IMR-90 (cell line): Measurements from ENCODE around the gene ZMYM4. TPM values are rescaled to one million over a fixed set of nuclear protein-coding genes. Genes with fewer than 3 reads are reported as not detected.

Source experiments
- ATAC-seq: fragments of 200-7000 bp; cut with Tn5 transposase; 2 replicates; pipeline ENCODE4 v1.9.1; 2020; ENCODE audit warnings: low read depth, mild to moderate bottlenecking, moderate library complexity
- BruUV-seq: library from RNA; stranded (reverse); fragments of 400-500 nt; replicated peaks from 2 replicates; lab custom pipeline; 2021; lab: Mats Ljungman, UMichigan
- CTCF ChIA-PET: fragments of 300-600 bp; formaldehyde crosslinking; extraction: SDS; loops from one replicate; lab custom pipeline; 2021; ENCODE audit warnings: antibody characterized with exemption; lab: Yijun Ruan, JAX
- POLR2A ChIA-PET: fragments of 300-600 bp; sonication (Branson Sonifier 250); formaldehyde crosslinking; loops from one replicate; lab custom pipeline; 2022; ENCODE audit warnings: antibody characterized with exemption; ENCODE audit not compliant: unreplicated experiment; lab: Charles Lee
- DNase-seq: peaks from one replicate; pipeline ENCODE4 v3.0.0; 2013
- H2AFZ ChIP-seq: replicated peaks from 2 replicates; pipeline ENCODE3; 2013; ENCODE audit warnings: low read length, mild to moderate bottlenecking; ENCODE audit not compliant: poor library complexity
- H2AK5ac ChIP-seq: 2 replicates; pipeline ENCODE4 v1.6.1; 2013; ENCODE audit warnings: low read depth, low read length, inconsistent platforms
- H2AK9ac ChIP-seq: replicated peaks from 2 replicates; pipeline ENCODE3; 2013; ENCODE audit warnings: mild to moderate bottlenecking, low read depth, low read length, moderate library complexity; ENCODE audit not compliant: poor library complexity
- H2BK120ac ChIP-seq: 2 replicates; pipeline ENCODE4 v1.6.1; 2013; ENCODE audit warnings: low read depth, low read length, inconsistent platforms
- H2BK15ac ChIP-seq: 3 replicates; pipeline ENCODE4 v1.6.1; 2013; ENCODE audit warnings: low read depth, low read length, inconsistent platforms
- H2BK20ac ChIP-seq: 2 replicates; pipeline ENCODE4 v1.6.1; 2013; ENCODE audit warnings: low read depth, mild to moderate bottlenecking, inconsistent platforms, low read length, moderate library complexity
- H2BK5ac ChIP-seq: 2 replicates; pipeline ENCODE4 v1.6.1; 2013; ENCODE audit warnings: mild to moderate bottlenecking, low read depth, low read length, inconsistent platforms; ENCODE audit not compliant: poor library complexity, severe bottlenecking
- H3K14ac ChIP-seq: replicated peaks from 2 replicates; pipeline ENCODE4 v1.6.1; 2013; ENCODE audit warnings: low read depth, low read length, inconsistent platforms
- H3K18ac ChIP-seq: 2 replicates; pipeline ENCODE4 v1.6.1; 2013; ENCODE audit warnings: low read depth, low read length, control low read depth
- H3K23ac ChIP-seq: 2 replicates; pipeline ENCODE4 v1.6.1; 2013; ENCODE audit warnings: low read depth, low read length, inconsistent platforms
- H3K27ac ChIP-seq: 2 replicates; pipeline ENCODE4 v1.5.1; 2013; ENCODE audit warnings: mild to moderate bottlenecking, control low read depth, low read length; ENCODE audit not compliant: insufficient read depth
- H3K27me3 ChIP-seq: 2 replicates; pipeline ENCODE4 v1.6.1; 2013; ENCODE audit warnings: low read length; ENCODE audit not compliant: control insufficient read depth, insufficient read depth
- H3K36me3 ChIP-seq: 2 replicates; pipeline ENCODE4 v1.6.1; 2013; ENCODE audit warnings: low read length, mixed read lengths; ENCODE audit not compliant: control insufficient read depth, insufficient read depth
- H3K4ac ChIP-seq: 2 replicates; pipeline ENCODE4 v1.6.1; 2013; ENCODE audit warnings: low read depth, low read length, inconsistent platforms
- H3K4me1 ChIP-seq: 2 replicates; pipeline ENCODE4 v1.6.1; 2013; ENCODE audit warnings: low read length, mixed read lengths; ENCODE audit not compliant: control insufficient read depth, insufficient read depth
- H3K4me2 ChIP-seq: 2 replicates; pipeline ENCODE4 v1.6.1; 2013; ENCODE audit warnings: low read depth, mild to moderate bottlenecking, control low read depth, low read length, moderate library complexity
- H3K4me3 ChIP-seq: 2 replicates; pipeline ENCODE4 v1.5.1; 2013; ENCODE audit warnings: low read depth, mild to moderate bottlenecking, control low read depth, low read length, moderate library complexity; ENCODE audit not compliant: insufficient read depth
- H3K56ac ChIP-seq: 2 replicates; pipeline ENCODE4 v1.6.1; 2013; ENCODE audit warnings: low read length, inconsistent platforms; ENCODE audit not compliant: insufficient read depth; ENCODE audit errors: extremely low read depth
- H3K79me1 ChIP-seq, 2 experiments: 2 replicates each; pipeline ENCODE4 v1.6.1; 2013; ENCODE audit warnings: low read length in 2 of 2, inconsistent platforms in 1 of 2, low read depth in 1 of 2
- H3K9ac ChIP-seq: 2 replicates; pipeline ENCODE4 v1.6.1; 2013; ENCODE audit warnings: low read depth, low read length, control low read depth
- H3K9me1 ChIP-seq: 2 replicates; pipeline ENCODE4 v1.6.1; 2013; ENCODE audit warnings: low read length, inconsistent platforms; ENCODE audit not compliant: insufficient read depth
- H3K9me3 ChIP-seq: 2 replicates; pipeline ENCODE4 v1.6.1; 2013; ENCODE audit warnings: low read length; ENCODE audit not compliant: control insufficient read depth, insufficient read depth
- H4K20me1 ChIP-seq: 2 replicates; pipeline ENCODE4 v1.6.1; 2013; ENCODE audit warnings: low read length, inconsistent platforms; ENCODE audit not compliant: insufficient read depth
- H4K5ac ChIP-seq: 2 replicates; pipeline ENCODE4 v1.6.1; 2013; ENCODE audit warnings: mild to moderate bottlenecking, low read depth, low read length, control low read depth
- H4K8ac ChIP-seq, 2 experiments: 2 replicates each; pipeline ENCODE4 v1.6.1; 2013; ENCODE audit warnings: low read depth in 2 of 2, low read length in 2 of 2, control low read depth in 1 of 2, inconsistent platforms in 1 of 2
- H4K91ac ChIP-seq: 2 replicates; pipeline ENCODE4 v1.6.1; 2013; ENCODE audit warnings: low read depth, low read length, inconsistent platforms; ENCODE audit not compliant: insufficient read depth
- CTCF ChIP-seq: conservative IDR thresholded peaks from 2 replicates; pipeline ENCODE4 v1.5.1; 2012; ENCODE audit warnings: mild to moderate bottlenecking, low read depth, low read length, improper control_type of control experiment
- ELK1 ChIP-seq: fragments of 150-350 bp; IDR thresholded peaks from 2 replicates; pipeline ENCODE4 v1.6.1; 2016; ENCODE audit warnings: low read depth, mild to moderate bottlenecking, low read length, moderate library complexity, borderline replicate concordance
- FOS ChIP-seq: fragments of 150-350 bp; IDR thresholded peaks from 2 replicates; pipeline ENCODE4 v1.6.1; 2016; ENCODE audit warnings: low read depth, low read length
- MAFK ChIP-seq: IDR thresholded peaks from 2 replicates; pipeline ENCODE4 v1.6.1; 2012; ENCODE audit warnings: low read depth, low read length, improper control_type of control experiment
- MAZ ChIP-seq: IDR thresholded peaks from 2 replicates; pipeline ENCODE4 v1.6.1; 2012; ENCODE audit warnings: low read depth, mild to moderate bottlenecking, low read length, improper control_type of control experiment, moderate library complexity, borderline replicate concordance
- NFE2L2 ChIP-seq: fragments of 150-350 bp; IDR thresholded peaks from 2 replicates; pipeline ENCODE4 v1.6.1; 2016; ENCODE audit warnings: low read depth, mild to moderate bottlenecking, low read length
- POLR2A ChIP-seq: IDR thresholded peaks from 2 replicates; pipeline ENCODE4 v1.6.1; 2012; ENCODE audit warnings: mild to moderate bottlenecking, low read depth, low read length
- RAD21 ChIP-seq: IDR thresholded peaks from 2 replicates; pipeline ENCODE4 v1.6.1; 2012; ENCODE audit warnings: low read length, improper control_type of control experiment
- SMC3 ChIP-seq: fragments of 150-350 bp; IDR thresholded peaks from 2 replicates; pipeline ENCODE4 v1.6.1; 2016; ENCODE audit warnings: low read depth, mild to moderate bottlenecking, antibody characterized with exemption, low read length, moderate library complexity
- WGBS, 2 experiments: methylation state at CpG; one replicate each; pipeline versions ENCODE4 v1.1.5 to v1.1.7; 2013; ENCODE audit warnings: missing lambda C conversion rate in 2 of 2; ENCODE audit not compliant: insufficient read length in 1 of 2; ENCODE audit errors: extremely low coverage in 2 of 2; 5-methylcytosine and 5-hydroxymethylcytosine counted together
- dilution Hi-C: fragments of 300-500 bp; cut with HindIII; formaldehyde crosslinking; loops from one replicate; pipeline ENCODE4 v1.14.3; 2018; ENCODE audit warnings: low sequenced_read_pairs; ENCODE audit not compliant: unreplicated experiment
- in situ Hi-C: fragments of 300-500 bp; cut with MboI; formaldehyde crosslinking; loops from 3 replicates; pipeline ENCODE4 v1.14.3; 2019; ENCODE audit warnings: low sequenced_read_pairs, inconsistent platforms, mixed read lengths
- intact Hi-C: fragments of 100-400 bp; cut with micrococcal nuclease; formaldehyde crosslinking; loops from 2 replicates; pipeline ENCODE4 v1.10.0; 2022
- polyA plus RNA-seq, 3 experiments: library from polyadenylated mRNA; depleted of rRNA; stranded (reverse); fragments of >200 nt; gene quantifications; 2 replicates each; pipeline ENCODE4 v1.2.3, GENCODE V29; 2012; ENCODE audit warnings: low replicate concordance in 1 of 3
- total RNA-seq: library from RNA; depleted of rRNA; stranded (reverse); fragments of >200 nt; gene quantifications from 2 replicates; pipeline ENCODE4 v1.2.3, GENCODE V29; 2012

Gene ZMYM4
- total and polyA plus RNA-seq, 2 of the 4 experiments (the other 2 are of a cell fraction) = 14.7 to 53.8 TPM

GRCh38 chr1:35449334-35450008, 181.0 kb downstream of the ZMYM4 start (continued):
- no peak for TF ChIP-seq MAZ
- peak; percentile 86 for TF ChIP-seq FOS
- TF ChIP-seq POLR2A = no peak
- no peak for TF ChIP-seq RAD21
- TF ChIP-seq MAFK = peak; percentile 91
- peak; percentile 82 for TF ChIP-seq NFE2L2

- Histone ChIP-seq H4K20me1 (peaks cover 4% of the 10 kb centered on the region; the same call in 1 of the 2 replicates), H3K9me1 (peaks cover 18% of the 10 kb centered on the region), H2BK5ac (no peak overlapping the region), H3K14ac (no peak overlapping the region), H3K79me1 (peaks cover 7 to 23% of the 10 kb centered on the region in 2 experiments; a peak in 3 of 4 replicates), H2AK5ac (0 out of 2 replicates have a peak overlapping the region, but pooled peaks have one; percentile 31), H2BK120ac (no peak overlapping the region), H2BK15ac (no peak overlapping the region), H2AFZ (no peak overlapping the region), H4K5ac (no peak overlapping the region), H3K27ac (peak overlapping the region; percentile 45; the same call in 1 of the 2 replicates), H3K23ac (no peak overlapping the region), H3K9me3 (no peaks in the 10 kb centered on the region), H4K8ac (peak overlapping the region in 1 of 2 experiments; percentile 56; a peak in 1 of 4 replicates), H4K91ac (peak overlapping the region; percentile 28; the same call in 1 of the 2 replicates), H3K56ac (no peak overlapping the region; the same call in 1 of the 2 replicates), H3K4me1 (peaks cover 25% of the 10 kb centered on the region), H2AK9ac (peak overlapping the region; percentile 38), H3K4me2 (no peak overlapping the region), H3K4ac (0 out of 2 replicates have a peak overlapping the region, but pooled peaks have one; percentile 1), H3K27me3 (no peaks in the 10 kb centered on the region), H3K36me3 (peaks cover 11% of the 10 kb centered on the region; the same call in 1 of the 2 replicates), H3K18ac (no peak overlapping the region; the same call in 1 of the 2 replicates), H3K4me3 (no peak overlapping the region), H2BK20ac (no peak overlapping the region), H3K9ac (no peak overlapping the region)
- TF ChIP-seq MAZ (no peak), SMC3 (peak; percentile 84), ELK1 (no peak), RAD21 (peak; percentile 83), MAFK (no peak; the same call in 1 of the 2 replicates), CTCF (peak; percentile 87)
- no CpG with 5 or more reads among the region's 3 CpGs for WGBS, 2 experiments
- ATAC-seq = peak; percentile 68
- dilution Hi-C loops = no loop called here
- intact Hi-C loops = loop anchor here (1.0 to 5.0 kb wide), 4 partner anchors 107 to 324 kb away; no protein-coding TSS in a partner anchor
- ChIA-PET POLR2A (interaction anchor here (1.2 to 1.3 kb wide), 2 partner anchors 106 to 111 kb away, joined by 4 read pairs; partner anchors contain the start of genes KIAA0319L and NCDN), CTCF (interaction anchor here (0.6 to 2.7 kb wide), 17 partner anchors 15 to 271 kb away, joined by 3 to 21 read pairs (median 4); partner anchors contain the start of genes KIAA0319L and NCDN)
- in situ Hi-C loops = loop anchor here (5.0 kb wide), 2 partner anchors 111 to 266 kb away; partner anchors contain the start of gene C1orf216
- DNase-seq = peak; percentile 81
- BruUV-seq = no TSS peak
Measured at GRCh38 chr1:35451125-35451528, 182.6 kb downstream of the ZMYM4 start.
